Amygdala (tissue), 56 donors: ENCODE data around the gene CORO2B.
"Not testable (repeated sequence)": the region's sequence is repeated elsewhere in the genome, so short reads cannot be mapped to it uniquely, and the experiment has no call there.

ENCODE experiments used
- DNase-seq, 56 donors: peaks; one replicate each; lab custom pipeline; 2025; lab: John Stamatoyannopoulos, UW

Gene CORO2B

GRCh38 chr15:68640791-68641331, 62.1 kb downstream of the CORO2B start:
- peak in 13 of 56 donors; percentile 25 to 73 (median 43) for DNase-seq

GRCh38 chr15:68641376-68641775, 62.6 kb downstream of the CORO2B start:
- DNase-seq: no peak

GRCh38 chr15:68642491-68642845, 63.7 kb downstream of the CORO2B start:
- no peak for DNase-seq

- no peak for DNase-seq
These were observed 64.5 kb downstream of the CORO2B start for GRCh38 chr15:68643216-68643830.

GRCh38 chr15:68644083-68644904, 65.5 kb downstream of the CORO2B start:
- peak in 2 of 56 donors; percentile 23 to 35 for DNase-seq

GRCh38 chr15:68644996-68645395, 66.2 kb downstream of the CORO2B start:
- no peak for DNase-seq

GRCh38 chr15:68646156-68646555, 67.4 kb downstream of the CORO2B start:
- DNase-seq: peak in 7 of 56 donors; percentile 20 to 47 (median 39)

GRCh38 chr15:68646696-68647095, 67.9 kb downstream of the CORO2B start:
- DNase-seq: no peak

GRCh38 chr15:68647361-68647760, 68.6 kb downstream of the CORO2B start:
- not testable (repeated sequence) for DNase-seq

GRCh38 chr15:68650901-68651709, 72.3 kb downstream of the CORO2B start:
- peak in 16 of 56 donors; percentile 22 to 73 (median 39) for DNase-seq

- peak in 50 of 56 donors; percentile 27 to 93 (median 66) for DNase-seq
These were observed 73.2 kb downstream of the CORO2B start for GRCh38 chr15:68651916-68652525.

GRCh38 chr15:68653031-68653635, 74.3 kb downstream of the CORO2B start:
- DNase-seq: no peak

GRCh38 chr15:68653801-68654200, 75.0 kb downstream of the CORO2B start:
- DNase-seq: peak in 2 of 56 donors; percentile 39 to 42

GRCh38 chr15:68654786-68655560, 76.2 kb downstream of the CORO2B start:
- DNase-seq: no peak

- DNase-seq: peak in 2 of 56 donors; percentile 25 to 28
These were observed 77.1 kb downstream of the CORO2B start for GRCh38 chr15:68655686-68656437.

GRCh38 chr15:68656438-68656739, 77.6 kb downstream of the CORO2B start:
- DNase-seq: no peak

- peak in 28 of 56 donors; percentile 17 to 72 (median 46) for DNase-seq
These were observed 79.4 kb downstream of the CORO2B start for GRCh38 chr15:68658151-68658550.

GRCh38 chr15:68658641-68659358, 80.0 kb downstream of the CORO2B start:
- DNase-seq: no peak
